C4-2B (cell line): ENCODE data around the gene DCTN4.

Experiments used
- H3K27ac ChIP-seq: fragments of 450-650 bp; 2 replicates; pipeline ENCODE4 v1.5.1; 2017
- ZFX ChIP-seq: fragments of 450-650 bp; IDR thresholded peaks from 2 replicates; pipeline ENCODE4 v1.6.1; 2017
- TF ChIP-seq, protein P1 (sequence below): fragments of 450-650 bp; conservative IDR thresholded peaks from 2 replicates; pipeline ENCODE4 v1.5.1; 2017; ENCODE audit warnings: mild to moderate bottlenecking

Gene DCTN4

DNA sequence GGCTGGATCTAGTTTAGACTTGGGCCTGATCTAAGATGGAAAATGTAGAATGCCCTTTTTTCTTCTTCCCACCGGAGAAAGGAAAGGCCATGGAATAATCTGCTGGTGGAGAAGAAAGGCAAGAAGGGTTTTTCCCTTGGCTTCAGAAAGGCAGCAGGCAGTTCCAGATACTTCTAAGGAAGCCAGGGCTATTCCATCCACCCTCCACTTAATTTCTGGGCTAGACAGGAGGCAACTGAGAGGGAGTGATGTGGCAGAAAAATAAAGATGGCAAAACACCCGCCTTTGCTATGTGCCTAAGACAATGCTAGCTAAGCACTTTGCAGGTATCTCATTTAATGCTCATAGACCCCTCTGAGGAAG lies 87.9 kb downstream of the DCTN4 start:
- no peak for TF ChIP-seq ZFX
- TF ChIP-seq, protein P1, sequence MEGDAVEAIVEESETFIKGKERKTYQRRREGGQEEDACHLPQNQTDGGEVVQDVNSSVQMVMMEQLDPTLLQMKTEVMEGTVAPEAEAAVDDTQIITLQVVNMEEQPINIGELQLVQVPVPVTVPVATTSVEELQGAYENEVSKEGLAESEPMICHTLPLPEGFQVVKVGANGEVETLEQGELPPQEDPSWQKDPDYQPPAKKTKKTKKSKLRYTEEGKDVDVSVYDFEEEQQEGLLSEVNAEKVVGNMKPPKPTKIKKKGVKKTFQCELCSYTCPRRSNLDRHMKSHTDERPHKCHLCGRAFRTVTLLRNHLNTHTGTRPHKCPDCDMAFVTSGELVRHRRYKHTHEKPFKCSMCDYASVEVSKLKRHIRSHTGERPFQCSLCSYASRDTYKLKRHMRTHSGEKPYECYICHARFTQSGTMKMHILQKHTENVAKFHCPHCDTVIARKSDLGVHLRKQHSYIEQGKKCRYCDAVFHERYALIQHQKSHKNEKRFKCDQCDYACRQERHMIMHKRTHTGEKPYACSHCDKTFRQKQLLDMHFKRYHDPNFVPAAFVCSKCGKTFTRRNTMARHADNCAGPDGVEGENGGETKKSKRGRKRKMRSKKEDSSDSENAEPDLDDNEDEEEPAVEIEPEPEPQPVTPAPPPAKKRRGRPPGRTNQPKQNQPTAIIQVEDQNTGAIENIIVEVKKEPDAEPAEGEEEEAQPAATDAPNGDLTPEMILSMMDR, result no peak
- no peak overlapping the region for H3K27ac ChIP-seq

DNA sequence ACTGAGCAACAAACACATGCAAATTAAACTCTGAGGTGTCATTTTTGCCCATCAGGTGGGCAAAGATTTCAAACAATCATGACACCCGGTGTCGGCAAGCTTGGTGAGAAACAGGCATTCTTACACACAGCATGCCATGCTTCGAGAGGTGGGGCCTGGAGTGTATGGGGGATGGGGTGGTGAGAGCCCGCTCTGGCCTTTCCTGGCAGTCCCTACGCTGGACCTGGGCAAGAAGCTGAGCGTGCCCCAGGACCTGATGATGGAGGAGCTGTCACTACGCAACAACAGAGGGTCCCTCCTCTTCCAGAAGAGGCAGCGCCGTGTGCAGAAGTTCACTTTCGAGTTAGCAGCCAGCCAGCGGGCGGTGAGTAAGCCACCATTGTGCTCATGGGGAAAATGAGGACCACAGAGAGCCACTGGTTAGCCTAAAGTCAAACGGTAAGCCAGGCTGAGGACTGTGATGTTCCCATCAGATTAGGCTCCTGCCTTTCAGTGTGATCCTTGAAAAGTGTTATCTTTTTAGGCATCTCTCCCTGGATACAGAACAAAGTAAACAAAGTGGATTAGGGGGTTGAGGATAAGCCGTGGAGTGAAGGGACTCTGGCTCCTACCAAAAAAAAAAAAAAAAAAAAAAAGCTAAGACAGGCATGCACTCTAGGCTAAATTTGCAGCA lies 88.4 kb downstream of the DCTN4 start:
- TF ChIP-seq, protein P1, result no peak
- no peak for TF ChIP-seq ZFX
- 0 out of 2 replicates have a peak overlapping the region, but pooled peaks have one; percentile 4 for H3K27ac ChIP-seq

DNA sequence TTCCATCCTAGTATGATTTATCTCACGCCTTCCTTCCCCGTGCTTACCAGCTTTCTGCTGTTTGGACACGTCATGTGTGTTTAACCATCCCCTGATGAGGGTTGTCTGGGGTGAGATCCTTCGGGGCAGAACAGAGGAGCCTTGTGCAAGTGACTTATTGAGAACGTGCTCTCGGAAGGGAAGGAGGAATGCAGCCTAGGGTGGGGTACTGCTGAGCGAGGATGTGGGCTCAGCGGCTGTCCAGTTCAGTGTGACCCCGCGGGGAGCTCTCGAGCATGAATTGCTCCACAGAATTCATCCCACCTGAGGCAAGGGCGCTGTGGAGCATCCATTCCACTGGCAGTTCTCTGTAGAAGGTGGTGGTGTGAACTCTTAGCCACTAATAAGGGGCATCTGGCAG lies 93.8 kb downstream of the DCTN4 start:
- no peak overlapping the region for H3K27ac ChIP-seq
- TF ChIP-seq ZFX, result no peak
- TF ChIP-seq, protein P1, result no peak

DNA sequence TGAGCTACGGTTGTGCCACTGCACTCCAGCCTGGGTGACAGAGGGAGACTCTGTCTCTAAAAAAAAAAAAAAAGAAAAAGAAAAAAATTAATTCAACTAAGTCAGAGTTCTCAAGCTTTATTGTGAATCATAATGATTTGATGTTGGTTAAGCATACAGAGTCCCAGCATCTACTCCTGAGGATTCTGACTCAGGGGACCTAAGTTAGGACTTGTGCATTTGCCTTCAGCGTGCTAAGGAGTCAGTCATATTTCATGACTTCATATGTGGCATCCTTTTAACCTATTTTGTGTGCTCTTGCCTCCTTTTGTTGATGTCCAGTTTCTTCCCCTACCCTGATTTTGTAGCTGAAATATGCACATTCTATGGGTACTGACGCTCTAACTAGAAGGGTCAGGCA lies 94.9 kb downstream of the DCTN4 start:
- no peak for TF ChIP-seq ZFX
- TF ChIP-seq, protein P1, result no peak
- no peak overlapping the region for H3K27ac ChIP-seq

DNA sequence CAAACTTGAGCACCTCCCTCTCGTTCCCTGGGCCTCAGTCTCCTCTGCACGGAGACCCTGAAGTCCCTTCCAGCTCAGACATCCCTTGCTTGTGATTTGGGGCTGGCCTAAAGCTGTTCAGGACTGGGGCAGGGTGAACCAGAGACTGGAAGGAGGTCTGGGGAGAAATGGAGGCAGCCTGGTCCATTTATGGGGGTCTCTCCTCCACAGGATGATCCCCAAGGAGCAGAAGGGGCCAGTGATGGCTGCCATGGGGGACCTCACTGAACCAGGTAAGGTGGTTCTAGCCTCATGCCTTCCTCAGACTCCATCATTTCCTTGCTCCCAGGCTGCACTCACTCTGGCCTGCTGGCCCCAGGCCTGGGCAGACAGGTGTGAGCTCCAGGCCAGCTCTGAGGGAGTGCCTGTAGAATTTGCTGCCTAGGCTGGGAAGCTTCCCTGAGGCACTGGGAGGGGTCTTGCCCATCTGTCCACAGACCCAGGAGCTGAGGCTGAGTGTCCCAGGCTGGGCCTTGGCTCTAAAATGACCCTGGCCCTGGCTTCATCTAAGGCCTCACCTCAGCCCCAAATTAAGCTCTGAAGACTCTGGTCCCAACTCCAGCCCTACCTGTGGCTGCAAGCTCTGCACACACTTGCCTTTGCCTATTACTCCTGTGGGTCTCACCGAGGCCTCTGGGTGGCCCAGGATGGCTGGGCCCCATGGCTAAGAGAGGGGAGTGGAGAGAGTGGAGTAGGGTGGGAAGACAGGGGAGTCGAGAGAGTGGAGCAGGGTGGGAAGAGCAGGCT lies 95.9 kb downstream of the DCTN4 start:
- TF ChIP-seq ZFX, result no peak
- TF ChIP-seq, protein P1, result no peak

DNA sequence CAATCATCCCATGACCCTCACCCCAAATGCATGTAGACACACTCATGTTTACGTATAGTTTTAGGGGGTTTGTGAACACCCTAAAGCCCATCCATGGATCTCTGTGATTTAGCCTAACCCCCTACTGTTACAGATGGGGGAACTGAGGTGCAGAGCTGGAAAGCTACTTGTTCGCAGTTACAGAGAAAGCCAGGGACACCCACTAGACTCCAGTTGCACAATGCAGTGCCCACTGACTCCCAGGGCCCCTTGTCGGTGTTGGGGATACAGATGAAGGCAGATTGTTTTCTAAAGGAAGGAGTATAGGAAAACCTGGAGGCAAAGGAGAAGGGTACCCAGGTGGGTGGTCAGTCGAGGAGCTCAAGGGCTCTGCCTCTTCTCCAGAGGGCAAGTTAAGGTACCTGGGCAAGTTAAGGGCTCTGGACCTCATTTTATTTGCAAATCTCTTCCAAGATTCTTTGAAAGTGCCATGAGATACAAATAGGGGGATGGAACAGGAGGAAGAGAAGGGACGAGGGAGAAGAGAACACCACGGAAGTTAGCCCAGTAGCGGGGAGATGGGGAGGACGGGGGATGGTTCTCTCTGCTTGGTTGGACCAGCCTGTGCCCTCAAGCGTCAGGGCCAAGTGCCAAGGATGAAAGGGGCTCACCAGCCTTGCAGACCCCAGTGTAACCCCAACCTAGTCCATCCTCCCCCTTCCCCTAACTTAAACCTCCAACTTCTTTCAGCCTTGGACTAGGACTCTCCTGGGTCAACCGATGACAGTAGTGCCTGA lies 96.8 kb downstream of the DCTN4 start:
- H3K27ac ChIP-seq, result no peak overlapping the region
- TF ChIP-seq ZFX, result no peak

More for the DNA sequence above, 95.9 kb downstream of the DCTN4 start:
- H3K27ac ChIP-seq, result no peak overlapping the region

DNA sequence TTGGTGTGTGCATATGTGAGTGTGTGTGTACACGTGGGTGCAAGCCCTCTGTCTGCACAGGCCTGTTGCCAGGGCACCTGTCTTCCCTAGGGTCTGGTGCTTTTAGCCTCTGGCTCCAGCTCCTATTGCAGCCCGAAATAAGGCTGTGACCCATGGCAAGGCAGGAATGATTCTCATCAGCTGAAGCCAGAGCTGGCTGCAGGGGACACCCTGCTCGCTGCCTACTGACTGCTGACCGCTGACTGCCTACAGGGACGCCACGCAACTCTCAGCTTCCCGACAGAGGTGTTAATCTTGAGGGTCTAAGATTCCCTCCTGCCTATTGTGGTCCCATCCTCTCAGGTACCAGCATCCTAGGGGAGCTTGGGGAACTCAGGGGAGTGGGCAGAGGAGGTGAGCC lies 97.7 kb downstream of the DCTN4 start, which contains the start of gene MYOZ3:
Gene MYOZ3, plus strand, starts transcription at position 166 of the 400 bp plus-strand sequence. CDS start 1,691 bp downstream, outside the sequence.
- TF ChIP-seq, protein P1, result no peak
- TF ChIP-seq ZFX, result no peak
- no peak within 1 kb of the TSS for H3K27ac ChIP-seq
